Keratinocyte (primary cell): ENCODE results near the gene LEAP2. TPM values are rescaled to one million over a fixed set of nuclear protein-coding genes. Genes with fewer than 3 reads are reported as not detected.

ENCODE experiments used
- DNase-seq: peaks from one replicate; pipeline ENCODE4 v3.0.0-alpha.2; 2011; ENCODE audit warnings: low read depth, missing footprints, low spot score
- FAIRE-seq: peaks from 2 replicates; lab custom pipeline; 2011; peaks lifted over from hg19 to GRCh38; lab: Jason Lieb, UNC
- H2AFZ ChIP-seq: 2 replicates; pipeline ENCODE4 v1.6.0; 2012; ENCODE audit warnings: low read length, control low read depth, inconsistent platforms; ENCODE audit not compliant: control insufficient read depth
- H3K27ac ChIP-seq: 2 replicates; pipeline ENCODE4 v1.5.1; 2011; ENCODE audit warnings: low read length; ENCODE audit not compliant: control insufficient read depth, insufficient read depth
- H3K27me3 ChIP-seq: 3 replicates; pipeline ENCODE4 v1.6.0; 2011; ENCODE audit warnings: low read length; ENCODE audit not compliant: control insufficient read depth, insufficient read depth; ENCODE audit errors: extremely low read depth
- H3K36me3 ChIP-seq, 2 experiments: 2 replicates in 1 of 2; 3 replicates in 1 of 2; pipeline ENCODE4 v1.5.1; 2011; ENCODE audit warnings: low read length in 2 of 2, mild to moderate bottlenecking in 1 of 2; ENCODE audit not compliant: control insufficient read depth in 2 of 2, insufficient read depth in 2 of 2; ENCODE audit errors: extremely low read depth in 1 of 2
- H3K4me1 ChIP-seq: 3 replicates; pipeline ENCODE4 v1.5.1; 2011; ENCODE audit warnings: low read length; ENCODE audit not compliant: control insufficient read depth, insufficient read depth; ENCODE audit errors: extremely low read depth
- H3K4me2 ChIP-seq: 3 replicates; pipeline ENCODE4 v1.6.0; 2011; ENCODE audit warnings: low read depth, low read length; ENCODE audit not compliant: control insufficient read depth, insufficient read depth; ENCODE audit errors: extremely low read depth
- H3K4me3 ChIP-seq, 3 experiments: fragments of 200-600 bp in 1 of 3; sonication (generic) in 1 of 3; 2 replicates in 2 of 3; 3 replicates in 1 of 3; pipeline ENCODE4 v1.5.1; 2011 to 2016; ENCODE audit warnings: low read length in 3 of 3, mild to moderate bottlenecking in 3 of 3, control low read depth in 2 of 3, inconsistent platforms in 1 of 3, low read depth in 1 of 3, mixed read lengths in 1 of 3, mixed run types in 1 of 3, moderate library complexity in 1 of 3; ENCODE audit not compliant: control insufficient read depth in 2 of 3, insufficient read depth in 2 of 3; ENCODE audit errors: extremely low read depth in 1 of 3
- H3K79me2 ChIP-seq: 2 replicates; pipeline ENCODE4 v1.6.0; 2012; ENCODE audit warnings: low read length; ENCODE audit not compliant: control insufficient read depth, insufficient read depth
- H3K9ac ChIP-seq: 3 replicates; pipeline ENCODE4 v1.6.0; 2011; ENCODE audit warnings: low read length; ENCODE audit not compliant: control insufficient read depth, insufficient read depth; ENCODE audit errors: extremely low read depth
- H3K9me1 ChIP-seq: 3 replicates; pipeline ENCODE4 v1.6.0; 2011; ENCODE audit warnings: low read length; ENCODE audit not compliant: control insufficient read depth, insufficient read depth; ENCODE audit errors: extremely low read depth
- H3K9me3 ChIP-seq: 2 replicates; pipeline ENCODE4 v1.5.1; 2012; ENCODE audit warnings: low read depth, low read length; ENCODE audit not compliant: control insufficient read depth
- H4K20me1 ChIP-seq: 3 replicates; pipeline ENCODE4 v1.6.0; 2011; ENCODE audit warnings: low read length; ENCODE audit not compliant: control insufficient read depth, insufficient read depth; ENCODE audit errors: extremely low read depth
- CTCF ChIP-seq, 3 experiments: IDR thresholded peaks in 1 of 3; conservative IDR thresholded peaks in 1 of 3; optimal IDR thresholded peaks in 1 of 3; 2 replicates in 2 of 3; 3 replicates in 1 of 3; pipeline versions ENCODE3 to v1.5.1; 2011; ENCODE audit warnings: low read length in 3 of 3, mild to moderate bottlenecking in 3 of 3, moderate library complexity in 2 of 3, control low read depth in 1 of 3, inconsistent platforms in 1 of 3; ENCODE audit not compliant: insufficient read depth in 2 of 3; ENCODE audit errors: extremely low read depth in 1 of 3
- EZH2 ChIP-seq: IDR thresholded peaks from one replicate; pipeline ENCODE4 v1.6.1; 2012; ENCODE audit warnings: inconsistent platforms, mild to moderate bottlenecking, low read length, moderate library complexity
- dilution Hi-C: fragments of 300-500 bp; cut with MboI; formaldehyde crosslinking; loops from one replicate; pipeline ENCODE4 v1.7.0; 2020; ENCODE audit warnings: low sequenced_read_pairs; ENCODE audit not compliant: extremely low pct_ligation_motif_present
- polyA plus RNA-seq, 5 experiments: library from polyadenylated mRNA; depleted of rRNA in 3 of 5; stranded (reverse) in 3 of 5; stranded (forward) in 1 of 5; unstranded in 1 of 5; fragments of >200 nt; gene quantifications; 1 replicate in 1 of 5; 2 replicates in 3 of 5; 3 replicates in 1 of 5; pipeline versions ENCODE4 v1.2.1 to v1.2.3, GENCODE V29; 2011 to 2012; ENCODE audit warnings: missing spikeins in 2 of 5, low read depth in 1 of 5, low replicate concordance in 1 of 5

Gene LEAP2
- polyA plus RNA-seq, 1 donor (not counting 4 experiments of a cell fraction or from before 2014, with no cell fraction given), result 1.2 TPM

DNA sequence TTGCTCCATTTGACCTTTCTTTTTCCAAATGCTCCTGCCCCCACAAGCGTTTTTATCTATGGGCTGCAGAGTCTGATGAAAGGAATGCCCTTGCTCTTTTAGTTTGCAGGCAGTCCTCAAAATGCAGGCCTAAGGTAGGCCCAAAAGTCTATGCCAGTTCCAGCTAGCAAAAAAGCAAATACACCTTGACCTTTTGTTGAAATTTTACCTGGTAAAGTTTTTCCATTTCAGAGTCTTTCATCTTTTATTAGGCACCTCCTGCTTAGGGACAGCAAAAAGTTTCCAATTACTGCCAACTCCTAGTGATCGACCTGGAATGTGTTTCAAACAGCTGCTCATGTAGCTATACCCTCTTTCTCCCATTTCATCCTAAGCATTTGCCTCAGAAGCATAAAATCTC lies 2.7 kb upstream of the LEAP2 start:
- Histone ChIP-seq H3K4me2 (no peak overlapping the region), H3K79me2 (peaks cover 17% of the 10 kb centered on the region)
- DNase-seq, result no peak

DNA sequence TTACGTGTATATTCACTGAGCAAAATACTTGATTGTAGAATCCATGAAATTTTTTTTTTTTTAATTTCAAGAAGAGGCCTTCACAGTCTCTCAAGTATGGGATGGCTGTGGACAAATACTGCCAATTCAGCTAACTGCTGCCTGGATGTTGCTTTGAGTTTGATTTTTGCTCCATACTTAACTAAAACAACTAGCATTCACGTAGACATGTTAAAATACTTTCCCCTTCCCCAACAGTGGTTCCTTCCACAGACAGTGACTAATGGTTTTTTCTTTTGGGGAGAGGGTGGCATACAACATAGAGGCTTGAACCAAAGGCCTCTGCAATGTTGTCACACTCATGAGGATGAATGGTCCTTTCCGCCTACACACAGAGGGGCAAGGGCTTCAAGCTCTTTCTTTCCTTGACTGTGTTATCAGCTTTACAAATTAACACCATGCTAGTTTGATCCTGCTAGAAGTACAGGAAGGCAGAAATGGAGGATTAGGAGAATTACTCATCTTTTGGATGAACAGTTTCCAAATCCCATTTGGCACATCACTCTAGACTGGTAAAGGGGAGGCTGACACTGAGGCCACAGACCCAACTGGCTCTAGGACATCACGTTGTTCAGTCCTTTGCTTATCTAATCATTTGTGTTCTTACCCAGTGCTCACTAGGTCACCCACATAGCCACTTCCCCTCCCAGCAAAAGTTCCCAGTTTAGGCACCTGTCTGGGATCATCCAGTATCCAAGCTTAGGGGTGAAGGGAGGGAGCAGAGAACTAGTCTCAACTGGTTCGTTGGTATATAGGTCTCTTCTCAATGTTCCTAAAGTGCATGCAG lies 1.8 kb upstream of the LEAP2 start:
- H3K27me3 ChIP-seq, result no peaks in the 10 kb centered on the region
- peaks cover 2% of the 10 kb centered on the region for H4K20me1 ChIP-seq
- H3K4me3 ChIP-seq, result no peak overlapping the region
- H3K36me3 ChIP-seq, result peaks cover 7 to 22% of the 10 kb centered on the region in 2 experiments
- no peaks in the 10 kb centered on the region for H3K9me3 ChIP-seq
- no peak overlapping the region for H2AFZ ChIP-seq
- peaks cover 6% of the 10 kb centered on the region for H3K4me1 ChIP-seq
- H3K79me2 ChIP-seq, result peaks cover 15% of the 10 kb centered on the region
- FAIRE-seq, result no peak
- TF ChIP-seq CTCF (optimal IDR thresholded peaks at IDR 0.05 in 1 of 3, IDR thresholded peaks at IDR 0.05 in 1 of 3, conservative IDR thresholded peaks at IDR 0.05 in 1 of 3; ENCODE audit: extremely low read depth in 1 of 3, insufficient read depth in 2 of 3, low read length in 3 of 3) (no peak), EZH2 (no peak)
- no peak overlapping the region for H3K4me2 ChIP-seq
- no peak overlapping the region for H3K27ac ChIP-seq
- DNase-seq, result no peak
- dilution Hi-C loops, result no loop called here
- H3K9me1 ChIP-seq, result no peaks in the 10 kb centered on the region
- no peak overlapping the region for H3K9ac ChIP-seq

More for the DNA sequence above, 2.7 kb upstream of the LEAP2 start:
- H3K36me3 ChIP-seq, result peaks cover 7 to 22% of the 10 kb centered on the region in 2 experiments
- peaks cover 10% of the 10 kb centered on the region for H3K4me1 ChIP-seq
- H2AFZ ChIP-seq, result no peak overlapping the region
- no peak for FAIRE-seq
- TF ChIP-seq CTCF (optimal IDR thresholded peaks at IDR 0.05 in 1 of 3, IDR thresholded peaks at IDR 0.05 in 1 of 3, conservative IDR thresholded peaks at IDR 0.05 in 1 of 3; ENCODE audit: extremely low read depth in 1 of 3, insufficient read depth in 2 of 3, low read length in 3 of 3), result no peak
- dilution Hi-C loops, result no loop called here
- no peaks in the 10 kb centered on the region for H3K9me3 ChIP-seq
- no peaks in the 10 kb centered on the region for H3K9me1 ChIP-seq
- no peak overlapping the region for H3K27ac ChIP-seq
- no peak overlapping the region for H3K4me3 ChIP-seq
- no peaks in the 10 kb centered on the region for H3K27me3 ChIP-seq
- H4K20me1 ChIP-seq, result peaks cover 2% of the 10 kb centered on the region
- no peak overlapping the region for H3K9ac ChIP-seq
